Measurements from ENCODE around the gene CYP2W1.
"Not testable (repeated sequence)": the region's sequence is repeated elsewhere in the genome, so short reads cannot be mapped to it uniquely, and the experiment has no call there.

DNA sequence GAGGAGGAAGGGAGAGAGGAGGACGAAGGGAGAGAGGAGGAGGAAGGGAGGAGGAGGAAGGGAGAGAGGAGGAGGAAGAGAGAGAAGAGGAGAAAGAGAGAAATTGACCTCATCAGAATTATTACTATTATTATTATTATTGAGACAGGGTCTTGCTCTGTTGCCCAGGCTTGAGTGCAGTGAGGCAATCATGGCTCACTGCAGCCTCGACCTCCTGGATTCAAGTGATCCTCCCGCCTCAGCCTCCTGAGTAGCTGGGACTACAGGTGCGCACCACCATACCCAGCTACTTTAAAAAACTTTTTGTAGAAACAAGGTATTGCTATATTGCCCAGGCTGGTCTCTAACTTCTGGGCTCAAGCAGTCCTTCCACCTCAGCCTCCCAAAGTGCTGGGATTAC is 39.2 kb upstream of the CYP2W1 start:
- TF ChIP-seq, protein P1, sequence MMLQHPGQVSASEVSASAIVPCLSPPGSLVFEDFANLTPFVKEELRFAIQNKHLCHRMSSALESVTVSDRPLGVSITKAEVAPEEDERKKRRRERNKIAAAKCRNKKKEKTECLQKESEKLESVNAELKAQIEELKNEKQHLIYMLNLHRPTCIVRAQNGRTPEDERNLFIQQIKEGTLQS (IDR thresholded peaks at IDR 0.05): not testable (repeated sequence)
- TF ChIP-seq POLR2A (IDR thresholded peaks at IDR 0.05; ENCODE audit: borderline replicate concordance, extremely low read depth, insufficient read depth, insufficient read length): not testable (repeated sequence)
- TF ChIP-seq, protein P2, sequence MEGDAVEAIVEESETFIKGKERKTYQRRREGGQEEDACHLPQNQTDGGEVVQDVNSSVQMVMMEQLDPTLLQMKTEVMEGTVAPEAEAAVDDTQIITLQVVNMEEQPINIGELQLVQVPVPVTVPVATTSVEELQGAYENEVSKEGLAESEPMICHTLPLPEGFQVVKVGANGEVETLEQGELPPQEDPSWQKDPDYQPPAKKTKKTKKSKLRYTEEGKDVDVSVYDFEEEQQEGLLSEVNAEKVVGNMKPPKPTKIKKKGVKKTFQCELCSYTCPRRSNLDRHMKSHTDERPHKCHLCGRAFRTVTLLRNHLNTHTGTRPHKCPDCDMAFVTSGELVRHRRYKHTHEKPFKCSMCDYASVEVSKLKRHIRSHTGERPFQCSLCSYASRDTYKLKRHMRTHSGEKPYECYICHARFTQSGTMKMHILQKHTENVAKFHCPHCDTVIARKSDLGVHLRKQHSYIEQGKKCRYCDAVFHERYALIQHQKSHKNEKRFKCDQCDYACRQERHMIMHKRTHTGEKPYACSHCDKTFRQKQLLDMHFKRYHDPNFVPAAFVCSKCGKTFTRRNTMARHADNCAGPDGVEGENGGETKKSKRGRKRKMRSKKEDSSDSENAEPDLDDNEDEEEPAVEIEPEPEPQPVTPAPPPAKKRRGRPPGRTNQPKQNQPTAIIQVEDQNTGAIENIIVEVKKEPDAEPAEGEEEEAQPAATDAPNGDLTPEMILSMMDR (IDR thresholded peaks at IDR 0.05 in 2 of 3, conservative IDR thresholded peaks at IDR 0.05 in 1 of 3; ENCODE audit: borderline replicate concordance in 1 of 3, insufficient read depth in 1 of 3, low read depth in 2 of 3, low read length in 2 of 3): not testable (repeated sequence)
